ENCODE data around the gene C11orf54. TPM values are rescaled to one million over a fixed set of nuclear protein-coding genes. Genes with fewer than 3 reads are reported as not detected.
"Not testable (repeated sequence)": the region's sequence is repeated elsewhere in the genome, so short reads cannot be mapped to it uniquely, and the experiment has no call there.

The C11orf54 gene
- total RNA-seq, 1 donor from 2014 or later, result 50.0 TPM

- Mint-ChIP-seq H3K27ac (no peak overlapping the region), H3K4me1 (ENCODE audit: low read depth) (peaks cover 24% of the 10 kb centered on the region), H3K27me3 (no peaks in the 10 kb centered on the region), H3K36me3 (ENCODE audit: insufficient read depth) (no peaks in the 10 kb centered on the region), H3K4me3 (ENCODE audit: low read depth) (no peak overlapping the region), H3K9me3 (ENCODE audit: low read depth) (no peaks in the 10 kb centered on the region)
- TF ChIP-seq CTCF (IDR thresholded peaks at IDR 0.05; ENCODE audit: unreplicated experiment), result no peak
- DNase-seq (ENCODE audit: low spot score, unreplicated experiment), result no peak
Observed at GRCh38 chr11:93773601-93774200, 32.2 kb downstream of the C11orf54 start.

DNA sequence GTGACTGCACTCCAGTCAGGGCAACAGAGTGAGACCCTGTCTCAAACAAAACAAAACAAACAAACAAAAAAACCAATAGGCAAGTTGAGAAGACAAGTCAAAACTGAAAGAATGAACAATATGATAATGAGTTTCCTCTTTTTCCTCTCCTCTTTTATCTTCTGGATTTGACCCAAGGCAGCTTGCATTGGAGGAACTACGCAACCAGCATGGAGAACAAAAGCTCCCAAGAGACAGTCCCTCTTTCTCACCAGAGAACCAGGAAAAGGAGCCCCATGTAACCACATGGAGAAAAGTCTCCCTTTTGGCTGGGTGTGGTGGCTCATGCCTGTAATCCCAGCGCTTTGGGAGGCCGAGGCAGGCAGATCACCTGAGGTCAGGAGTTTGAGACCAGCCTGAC, 33.1 kb downstream of the C11orf54 start:
- not testable (repeated sequence) for H3K9me3 Mint-ChIP-seq (ENCODE audit: low read depth); H3K36me3 Mint-ChIP-seq (ENCODE audit: insufficient read depth); H3K27me3 Mint-ChIP-seq; DNase-seq (ENCODE audit: low spot score, unreplicated experiment); H3K4me3 Mint-ChIP-seq (ENCODE audit: low read depth); H3K27ac Mint-ChIP-seq
- peaks cover 21% of the 10 kb centered on the region for H3K4me1 Mint-ChIP-seq (ENCODE audit: low read depth)

DNA sequence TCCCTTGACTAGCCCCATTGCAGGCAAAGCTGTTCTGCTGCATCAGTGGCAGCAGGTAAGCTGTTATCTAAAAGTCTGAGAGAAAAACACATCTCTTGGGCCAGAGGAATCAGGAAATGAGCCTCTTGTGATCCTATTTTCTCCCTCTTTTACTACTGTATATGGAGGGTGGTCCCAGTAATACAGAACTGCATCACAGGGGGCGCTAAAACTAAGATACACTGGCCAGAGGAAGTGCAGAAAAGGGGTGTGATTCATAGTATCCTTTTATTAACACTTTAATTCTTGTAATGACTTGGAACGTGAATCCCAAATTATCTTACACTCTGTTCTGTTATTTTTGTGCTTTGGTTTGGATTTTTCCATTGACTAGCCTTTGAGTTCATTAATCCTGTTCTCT, 33.8 kb downstream of the C11orf54 start:
- no peak for DNase-seq (ENCODE audit: low spot score, unreplicated experiment)
- H3K36me3 Mint-ChIP-seq (ENCODE audit: insufficient read depth), result peaks cover 2% of the 10 kb centered on the region
- no peaks in the 10 kb centered on the region for H3K27me3 Mint-ChIP-seq
- H3K27ac Mint-ChIP-seq, result no peak overlapping the region
- no peak overlapping the region for H3K4me3 Mint-ChIP-seq (ENCODE audit: low read depth)
- peaks cover 16% of the 10 kb centered on the region for H3K4me1 Mint-ChIP-seq (ENCODE audit: low read depth)
- no peaks in the 10 kb centered on the region for H3K9me3 Mint-ChIP-seq (ENCODE audit: low read depth)
- TF ChIP-seq CTCF (IDR thresholded peaks at IDR 0.05; ENCODE audit: unreplicated experiment), result peak; percentile 46

DNA sequence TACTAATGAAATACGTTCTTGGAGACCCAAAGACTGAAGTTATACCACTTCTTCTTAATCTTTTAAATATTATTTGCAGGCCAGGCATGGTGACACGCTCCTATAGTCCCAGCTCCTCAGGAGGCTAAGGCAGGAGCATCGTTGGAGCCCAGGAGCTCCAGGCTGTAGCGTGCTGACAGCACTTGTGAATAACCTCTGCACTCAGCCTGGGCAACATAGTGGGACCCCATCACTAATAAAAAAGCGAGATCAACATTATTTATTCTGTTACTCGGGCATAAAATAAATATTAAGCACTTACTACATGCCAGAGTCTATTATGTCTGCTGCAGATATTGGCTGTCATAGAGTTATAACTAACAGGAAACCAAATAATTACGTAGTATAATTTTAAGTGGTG, 41.9 kb downstream of the C11orf54 start:
- no peak overlapping the region for H3K27ac Mint-ChIP-seq
- DNase-seq (ENCODE audit: low spot score, unreplicated experiment), result no peak
- TF ChIP-seq CTCF (IDR thresholded peaks at IDR 0.05; ENCODE audit: unreplicated experiment), result no peak

GRCh38 chr11:93783765-93784144, 42.3 kb downstream of the C11orf54 start:
- peaks cover 7% of the 10 kb centered on the region for H3K36me3 Mint-ChIP-seq (ENCODE audit: insufficient read depth)
- no peaks in the 10 kb centered on the region for H3K9me3 Mint-ChIP-seq (ENCODE audit: low read depth)
- no peak for TF ChIP-seq CTCF (IDR thresholded peaks at IDR 0.05; ENCODE audit: unreplicated experiment)
- peaks cover 31% of the 10 kb centered on the region for H3K4me1 Mint-ChIP-seq (ENCODE audit: low read depth)
- DNase-seq (ENCODE audit: low spot score, unreplicated experiment), result no peak
- no peaks in the 10 kb centered on the region for H3K27me3 Mint-ChIP-seq
- peak overlapping the region; percentile 99 for H3K4me3 Mint-ChIP-seq (ENCODE audit: low read depth)
- H3K27ac Mint-ChIP-seq, result peak overlapping the region; percentile 99

More for the DNA sequence above, 41.9 kb downstream of the C11orf54 start:
- H3K4me1 Mint-ChIP-seq (ENCODE audit: low read depth), result peaks cover 31% of the 10 kb centered on the region
- H3K9me3 Mint-ChIP-seq (ENCODE audit: low read depth), result no peaks in the 10 kb centered on the region
- peaks cover 7% of the 10 kb centered on the region for H3K36me3 Mint-ChIP-seq (ENCODE audit: insufficient read depth)
- peak overlapping the region; percentile 99 for H3K4me3 Mint-ChIP-seq (ENCODE audit: low read depth)
- H3K27me3 Mint-ChIP-seq, result no peaks in the 10 kb centered on the region
